AG10803 (cell line): ENCODE results near the gene MOV10.

Source experiments
- DNase-seq: peaks from one replicate; pipeline ENCODE4 v3.0.0; 2010; ENCODE audit warnings: low read depth
- H3K4me3 ChIP-seq: 2 replicates; pipeline ENCODE4 v1.5.1; 2011; ENCODE audit warnings: mild to moderate bottlenecking, low read length, control low read depth
- TF ChIP-seq, protein P1 (sequence below): conservative IDR thresholded peaks from 2 replicates; pipeline ENCODE4 v1.5.1; 2011; ENCODE audit warnings: mild to moderate bottlenecking, low read length, control low read depth, inconsistent platforms

MOV10 gene

GRCh38 chr1:112708002-112708448, 33.6 kb downstream of the MOV10 start:
- TF ChIP-seq, protein P1, sequence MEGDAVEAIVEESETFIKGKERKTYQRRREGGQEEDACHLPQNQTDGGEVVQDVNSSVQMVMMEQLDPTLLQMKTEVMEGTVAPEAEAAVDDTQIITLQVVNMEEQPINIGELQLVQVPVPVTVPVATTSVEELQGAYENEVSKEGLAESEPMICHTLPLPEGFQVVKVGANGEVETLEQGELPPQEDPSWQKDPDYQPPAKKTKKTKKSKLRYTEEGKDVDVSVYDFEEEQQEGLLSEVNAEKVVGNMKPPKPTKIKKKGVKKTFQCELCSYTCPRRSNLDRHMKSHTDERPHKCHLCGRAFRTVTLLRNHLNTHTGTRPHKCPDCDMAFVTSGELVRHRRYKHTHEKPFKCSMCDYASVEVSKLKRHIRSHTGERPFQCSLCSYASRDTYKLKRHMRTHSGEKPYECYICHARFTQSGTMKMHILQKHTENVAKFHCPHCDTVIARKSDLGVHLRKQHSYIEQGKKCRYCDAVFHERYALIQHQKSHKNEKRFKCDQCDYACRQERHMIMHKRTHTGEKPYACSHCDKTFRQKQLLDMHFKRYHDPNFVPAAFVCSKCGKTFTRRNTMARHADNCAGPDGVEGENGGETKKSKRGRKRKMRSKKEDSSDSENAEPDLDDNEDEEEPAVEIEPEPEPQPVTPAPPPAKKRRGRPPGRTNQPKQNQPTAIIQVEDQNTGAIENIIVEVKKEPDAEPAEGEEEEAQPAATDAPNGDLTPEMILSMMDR, result no peak
- DNase-seq, result no peak
- no peak overlapping the region for H3K4me3 ChIP-seq

- H3K4me3 ChIP-seq, result no peak overlapping the region
- TF ChIP-seq, protein P1, result no peak
- DNase-seq, result no peak
These were observed 34.0 kb downstream of the MOV10 start for GRCh38 chr1:112708489-112708888.

DNA sequence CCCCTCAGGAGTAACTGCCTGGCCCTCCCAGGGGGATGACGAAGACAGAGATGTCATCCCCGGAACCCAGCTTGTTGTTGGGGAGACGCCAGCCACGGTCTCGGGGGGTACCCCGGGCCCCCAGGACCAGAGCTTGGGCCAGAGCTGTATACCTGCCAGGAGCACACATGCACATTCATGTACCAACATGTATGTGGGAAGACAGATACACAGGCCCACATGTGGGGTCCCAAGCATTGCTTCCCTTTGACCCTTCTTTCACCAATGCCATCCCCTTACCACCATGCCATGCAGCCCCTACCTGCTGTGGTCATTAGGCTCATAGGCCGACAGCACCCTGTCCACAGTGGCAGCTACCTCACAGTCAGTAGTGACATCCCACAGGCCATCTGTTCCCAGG, 35.7 kb downstream of the MOV10 start:
- H3K4me3 ChIP-seq, result no peak overlapping the region
- TF ChIP-seq, protein P1, result no peak
- DNase-seq, result no peak

DNA sequence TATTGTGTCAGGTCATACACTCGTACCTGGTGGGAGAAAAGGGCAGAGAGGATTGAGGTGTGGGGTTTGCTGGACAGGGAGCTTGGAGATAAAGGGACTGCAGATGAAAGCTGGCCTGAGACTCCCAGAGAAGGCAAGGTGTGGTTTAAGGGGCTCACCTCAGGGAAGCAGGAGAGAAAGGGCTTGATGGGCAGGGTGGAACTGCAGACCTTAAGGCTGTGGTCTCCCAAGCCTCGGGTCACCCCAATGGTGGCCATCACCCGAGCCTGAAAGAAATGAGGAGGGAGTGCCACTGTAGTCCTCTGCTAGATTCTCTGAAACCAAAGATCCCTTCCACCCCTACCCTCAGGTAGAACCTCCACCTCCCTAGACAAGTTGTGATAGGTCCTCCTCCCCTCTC, 36.1 kb downstream of the MOV10 start:
- H3K4me3 ChIP-seq, result no peak overlapping the region
- TF ChIP-seq, protein P1, result no peak
- no peak for DNase-seq

DNA sequence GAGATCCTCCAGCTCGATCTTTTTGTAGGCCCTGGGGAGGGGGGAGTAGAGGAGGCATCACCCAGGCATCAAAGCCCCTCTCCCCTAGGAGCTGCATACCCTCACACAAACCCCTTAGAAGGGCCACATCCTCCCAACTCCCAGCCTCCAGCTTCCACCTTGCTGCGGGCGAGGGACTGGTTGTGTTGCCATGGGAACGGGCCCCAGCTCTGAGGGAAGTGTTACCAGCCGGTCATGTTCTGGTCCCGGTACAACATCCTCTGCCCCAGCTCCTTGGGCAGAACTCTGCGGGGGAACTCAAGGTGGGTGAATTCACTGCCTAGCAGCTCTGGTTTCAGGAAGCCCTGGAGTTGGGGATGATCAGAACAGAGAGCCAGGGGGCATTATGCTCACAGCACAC, 36.6 kb downstream of the MOV10 start:
- TF ChIP-seq, protein P1, result no peak
- no peak overlapping the region for H3K4me3 ChIP-seq

DNA sequence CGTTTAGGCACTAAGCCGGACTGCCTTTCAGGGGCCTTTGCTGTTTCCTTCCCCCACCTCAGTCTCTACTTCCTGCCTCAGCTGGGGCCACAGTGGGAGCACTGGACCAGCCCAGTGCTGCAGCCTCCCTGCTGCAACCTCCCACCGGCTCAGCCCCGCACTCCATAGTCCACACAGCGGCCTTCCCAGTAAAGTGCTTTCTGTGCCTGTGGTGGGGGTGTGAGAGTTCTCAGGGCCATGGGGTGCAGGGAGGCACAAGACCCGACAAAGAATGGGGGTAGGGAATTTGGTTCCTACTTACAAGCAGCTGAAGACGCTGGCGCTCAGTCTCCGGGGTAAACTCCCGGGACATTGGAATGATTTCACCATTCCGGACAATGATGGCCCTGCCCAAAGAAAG, 37.2 kb downstream of the MOV10 start:
- no peak for DNase-seq
- H3K4me3 ChIP-seq, result no peak overlapping the region
- TF ChIP-seq, protein P1, result no peak

More for the DNA sequence above, 36.6 kb downstream of the MOV10 start:
- no peak for DNase-seq

DNA sequence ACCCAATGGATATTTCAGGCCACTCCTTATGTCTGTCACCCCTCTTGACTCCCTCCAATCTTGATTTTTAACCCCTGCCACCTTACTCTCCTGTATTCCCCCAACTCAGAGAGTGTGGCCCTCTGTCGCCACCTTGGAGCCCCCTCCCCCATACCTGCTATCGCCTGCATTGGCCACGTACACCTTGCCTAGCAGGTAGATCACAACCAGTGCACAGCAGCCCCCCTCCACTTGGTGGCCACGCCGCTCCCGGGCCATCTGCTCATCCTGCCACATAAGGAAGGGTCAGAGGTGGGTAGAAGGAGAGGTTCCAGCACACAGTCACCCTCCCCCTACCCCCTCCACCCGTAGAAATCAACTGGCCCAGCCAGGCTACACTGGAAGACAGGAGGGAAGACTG, 37.7 kb downstream of the MOV10 start:
- no peak overlapping the region for H3K4me3 ChIP-seq
- TF ChIP-seq, protein P1, result no peak
- no peak for DNase-seq
